BE2C (cell line): ENCODE results near the gene PIPOX.

ENCODE experiments used
- DNase-seq: peaks from one replicate; pipeline ENCODE4 v3.0.0-alpha.2; 2020
- H3K27me3 ChIP-seq: fragments of 250-450 bp; sonication (Bioruptor Pico); 2 replicates; pipeline ENCODE4 v1.5.1; 2020; ENCODE audit warnings: mild to moderate bottlenecking
- H3K36me3 ChIP-seq: fragments of 250-450 bp; sonication (Bioruptor Pico); 2 replicates; pipeline ENCODE4 v1.5.1; 2020; ENCODE audit warnings: mild to moderate bottlenecking
- H3K4me1 ChIP-seq: fragments of 250-450 bp; sonication (Bioruptor Pico); 2 replicates; pipeline ENCODE4 v1.5.1; 2020
- H3K4me3 ChIP-seq: 2 replicates; pipeline ENCODE4 v1.5.1; 2011; ENCODE audit warnings: low read depth, low read length
- H3K9me3 ChIP-seq: fragments of 250-450 bp; sonication (Bioruptor Pico); 2 replicates; pipeline ENCODE4 v1.5.1; 2020
- CTCF ChIP-seq: IDR thresholded peaks from 2 replicates; pipeline ENCODE4 v1.5.1; 2012; ENCODE audit warnings: mild to moderate bottlenecking, low read depth, low read length

The PIPOX gene

DNA sequence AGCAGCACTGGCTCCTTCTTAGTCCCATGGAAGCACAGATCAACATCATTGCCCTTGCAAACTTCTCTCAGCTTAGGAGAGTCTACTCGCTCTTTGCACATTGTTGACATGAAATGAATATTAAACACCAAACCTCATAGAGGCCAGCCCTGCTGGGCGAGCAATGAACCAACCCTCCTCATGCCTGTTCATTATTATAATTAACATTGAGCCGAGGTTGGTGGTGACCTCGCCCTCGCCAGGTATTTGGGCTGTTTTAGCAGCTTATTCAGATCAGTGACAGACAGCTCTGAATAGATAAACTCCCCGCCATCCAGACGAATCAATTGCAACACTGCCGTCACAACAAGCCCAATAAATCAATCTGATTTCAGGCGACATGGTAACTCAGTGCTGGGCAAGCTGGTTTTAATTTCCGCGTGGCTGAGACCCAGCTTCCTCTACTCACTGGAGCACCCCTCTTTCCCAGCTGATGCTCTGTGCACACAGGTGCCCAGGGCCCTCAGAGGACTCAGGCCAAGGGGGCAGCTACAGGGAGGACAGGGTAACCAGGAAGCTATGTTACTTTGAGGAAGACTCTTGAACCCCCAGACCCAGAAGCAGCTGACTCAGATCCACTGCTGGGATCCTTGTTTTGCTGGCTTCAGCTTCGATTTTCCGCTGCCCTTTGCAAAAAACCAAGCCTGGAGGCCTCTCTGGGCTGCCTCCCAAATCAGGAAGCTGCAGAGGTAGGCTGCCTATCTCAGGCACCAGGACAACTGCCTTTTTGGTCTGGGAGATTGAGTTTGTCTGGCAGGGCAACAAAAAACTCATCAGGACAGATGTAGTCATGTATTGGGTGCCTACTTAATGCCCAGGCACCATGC, 26.4 kb upstream of the PIPOX start:
- no peaks in the 10 kb centered on the region for H3K4me1 ChIP-seq
- no peak for DNase-seq
- TF ChIP-seq CTCF = no peak
- no peak overlapping the region for H3K4me3 ChIP-seq
- H3K36me3 ChIP-seq = no peaks in the 10 kb centered on the region
- H3K9me3 ChIP-seq = no peaks in the 10 kb centered on the region
- no peaks in the 10 kb centered on the region for H3K27me3 ChIP-seq

DNA sequence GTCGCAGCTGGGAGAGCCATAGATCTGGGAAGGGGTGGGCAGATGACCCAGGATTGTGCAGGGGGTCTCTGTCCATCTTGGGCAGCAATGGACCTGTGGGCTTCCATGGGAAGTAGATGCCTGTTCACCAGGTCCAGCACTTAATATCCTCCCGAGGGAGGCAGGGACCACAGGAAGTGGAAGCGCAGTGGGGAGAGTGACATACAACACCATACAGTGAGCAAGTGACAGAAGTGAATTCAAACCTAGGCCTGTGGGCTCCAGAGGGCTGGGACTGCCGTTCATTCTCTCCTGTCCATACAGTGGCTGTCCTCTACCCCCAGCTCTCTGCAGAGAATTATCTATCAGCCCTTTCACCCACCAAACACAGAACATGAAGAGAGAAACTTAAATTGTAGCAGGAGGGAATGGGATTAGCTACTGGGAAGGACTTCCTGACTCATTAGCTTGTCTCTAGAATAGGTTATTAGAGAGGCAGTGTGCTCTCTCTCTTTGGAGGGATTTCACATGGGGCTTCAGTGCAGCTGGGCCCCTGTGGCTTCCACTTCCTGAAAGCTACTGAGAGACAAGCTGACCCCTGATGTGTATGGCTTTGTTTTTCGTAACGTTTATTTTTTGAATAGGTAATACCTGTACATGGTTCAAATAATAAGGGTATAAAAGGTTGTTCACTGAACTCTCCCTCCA, 24.0 kb upstream of the PIPOX start:
- Histone ChIP-seq H3K4me1 (no peaks in the 10 kb centered on the region), H3K27me3 (no peaks in the 10 kb centered on the region), H3K9me3 (no peaks in the 10 kb centered on the region), H3K36me3 (no peaks in the 10 kb centered on the region), H3K4me3 (no peak overlapping the region)
- DNase-seq = no peak
- no peak for TF ChIP-seq CTCF

DNA sequence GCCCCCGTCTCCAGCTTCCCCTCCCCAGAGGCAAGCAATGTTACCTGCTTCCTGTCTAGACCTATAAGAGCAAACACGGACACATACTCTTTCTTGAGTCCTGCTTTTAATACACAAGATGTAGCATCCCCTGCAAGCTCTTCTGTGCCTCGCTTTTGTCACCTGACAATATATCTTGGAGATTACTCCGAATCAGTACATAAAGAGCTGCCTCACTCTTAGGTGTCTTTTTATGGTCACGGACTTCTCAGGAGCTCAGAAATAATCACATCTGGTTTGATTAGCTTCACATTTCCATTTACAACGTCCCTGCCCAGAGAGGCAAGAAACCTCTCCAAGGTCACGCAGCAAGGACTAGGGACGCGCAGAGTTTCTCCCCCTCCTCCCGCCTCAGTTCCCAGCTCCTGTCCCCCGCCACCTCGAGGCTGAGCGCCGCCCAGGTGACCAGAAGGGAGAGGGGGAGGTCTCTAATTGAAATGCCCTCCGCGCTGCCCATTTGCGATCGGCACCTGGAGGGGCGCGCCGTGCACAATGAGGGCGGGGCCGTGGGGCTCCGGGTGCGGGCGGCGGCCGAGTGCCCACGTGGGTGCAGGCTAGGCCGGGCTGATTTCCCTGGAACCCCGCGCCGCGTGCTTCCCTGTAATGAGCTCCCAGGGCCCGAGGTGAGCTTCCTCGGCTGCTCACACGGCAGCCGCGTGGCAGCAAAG, 23.3 kb upstream of the PIPOX start:
- Histone ChIP-seq H3K27me3 (no peaks in the 10 kb centered on the region), H3K4me1 (no peaks in the 10 kb centered on the region), H3K9me3 (no peaks in the 10 kb centered on the region), H3K4me3 (no peak overlapping the region), H3K36me3 (no peaks in the 10 kb centered on the region)
- TF ChIP-seq CTCF = no peak
- no peak for DNase-seq

- Histone ChIP-seq H3K9me3 (no peaks in the 10 kb centered on the region), H3K4me1 (no peaks in the 10 kb centered on the region), H3K4me3 (no peak overlapping the region), H3K27me3 (no peaks in the 10 kb centered on the region), H3K36me3 (no peaks in the 10 kb centered on the region)
- no peak for TF ChIP-seq CTCF
- DNase-seq = no peak
These were observed 22.4 kb upstream of the PIPOX start for GRCh38 chr17:29020576-29020975.

GRCh38 chr17:29021226-29021625, 21.7 kb upstream of the PIPOX start:
- no peaks in the 10 kb centered on the region for H3K36me3 ChIP-seq
- DNase-seq = no peak
- H3K4me1 ChIP-seq = no peaks in the 10 kb centered on the region
- no peak for TF ChIP-seq CTCF
- H3K4me3 ChIP-seq = no peak overlapping the region
- no peaks in the 10 kb centered on the region for H3K9me3 ChIP-seq
- no peaks in the 10 kb centered on the region for H3K27me3 ChIP-seq
